GM12878 (cell line): Measurements from ENCODE around the gene PLBD1. TPM values are rescaled to one million over a fixed set of nuclear protein-coding genes. Genes with fewer than 3 reads are reported as not detected.

Experiments
- ATAC-seq: fragments of 200-7000 bp; cut with Tn5 transposase; 3 replicates; pipeline ENCODE4 v1.9.1; 2020; ENCODE audit warnings: mild to moderate bottlenecking, moderate library complexity
- BruUV-seq: library from RNA; stranded (reverse); fragments of 400-500 nt; replicated peaks from 2 replicates; lab custom pipeline; 2021; lab: Mats Ljungman, UMichigan
- CTCF ChIA-PET: fragments of 300-600 bp; sonication (Branson Sonifier 250); formaldehyde crosslinking; extraction: SDS; loops from one replicate; lab custom pipeline; 2021; ENCODE audit warnings: inconsistent platforms; lab: Yijun Ruan, JAX
- POLR2A ChIA-PET: fragments of 350-600 bp; formaldehyde crosslinking; extraction: SDS; loops from one replicate; lab custom pipeline; 2021; ENCODE audit warnings: inconsistent platforms; lab: Charles Lee
- RAD21 ChIA-PET: fragments of 300-600 bp; sonication (Branson Sonifier 250); formaldehyde crosslinking; loops from one replicate; lab custom pipeline; 2023; ENCODE audit warnings: antibody characterized with exemption; ENCODE audit not compliant: unreplicated experiment; lab: Charles Lee
- SMC1A ChIA-PET: fragments of 300-600 bp; sonication (Branson Sonifier 250); formaldehyde crosslinking; loops from one replicate; lab custom pipeline; 2023; ENCODE audit not compliant: unreplicated experiment, uncharacterized antibody; lab: Charles Lee
- DNase-seq: peaks from one replicate; pipeline ENCODE4 v3.0.0-alpha.2; 2011; ENCODE audit warnings: low read depth, low spot score
- FAIRE-seq: peaks from 3 replicates; lab custom pipeline; 2011; peaks lifted over from hg19 to GRCh38; lab: Jason Lieb, UNC
- H2AFZ ChIP-seq: 2 replicates; pipeline ENCODE4 v1.6.0; 2011; ENCODE audit warnings: low read depth, low read length, control low read depth; ENCODE audit not compliant: control insufficient read depth
- H3K27ac ChIP-seq: 2 replicates; pipeline ENCODE4 v1.5.1; 2011; ENCODE audit warnings: control low read depth; ENCODE audit not compliant: control insufficient read depth, insufficient read depth
- H3K27me3 ChIP-seq, 2 experiments: replicated peaks in 1 of 2; 2 replicates each; pipeline versions ENCODE4 v1.6.0 to v1.6.1; 2011; ENCODE audit warnings: low read length in 1 of 2; ENCODE audit not compliant: control insufficient read depth in 2 of 2, insufficient read depth in 2 of 2
- H3K36me3 ChIP-seq, 2 experiments: 2 replicates each; pipeline ENCODE4 v1.5.1; 2011; ENCODE audit warnings: low read length in 1 of 2; ENCODE audit not compliant: control insufficient read depth in 2 of 2, insufficient read depth in 2 of 2
- H3K4me1 ChIP-seq: 2 replicates; pipeline ENCODE4 v1.6.1; 2011; ENCODE audit warnings: mild to moderate bottlenecking, low read length, moderate library complexity, mixed read lengths; ENCODE audit not compliant: control insufficient read depth, insufficient read depth
- H3K4me2 ChIP-seq: 2 replicates; pipeline ENCODE4 v1.6.0; 2011; ENCODE audit warnings: control low read depth; ENCODE audit not compliant: control insufficient read depth, insufficient read depth
- H3K4me3 ChIP-seq: fragments of 200-600 bp; sonication (generic); 2 replicates; pipeline ENCODE4 v1.5.1; 2016
- H3K79me2 ChIP-seq: 2 replicates; pipeline ENCODE4 v1.6.0; 2011; ENCODE audit warnings: low read length; ENCODE audit not compliant: control insufficient read depth, insufficient read depth
- H3K9ac ChIP-seq: 2 replicates; pipeline ENCODE4 v1.8.0; 2011; ENCODE audit warnings: low read length, control low read depth, mixed read lengths; ENCODE audit not compliant: control insufficient read depth, insufficient read depth
- H3K9me3 ChIP-seq: replicated peaks from 3 replicates; pipeline ENCODE4 v1.5.1; 2011; ENCODE audit warnings: mild to moderate bottlenecking, low read length; ENCODE audit not compliant: control insufficient read depth, insufficient read depth
- H4K20me1 ChIP-seq: 2 replicates; pipeline ENCODE4 v1.6.0; 2011; ENCODE audit not compliant: control insufficient read depth, insufficient read depth
- BCLAF1 ChIP-seq: fragments of 450-650 bp; IDR thresholded peaks from 2 replicates; pipeline ENCODE4 v1.6.1; 2017; ENCODE audit warnings: antibody characterized with exemption, mild to moderate bottlenecking, moderate library complexity
- CBX3 ChIP-seq: fragments of 200-600 bp; sonication (generic); IDR thresholded peaks from 2 replicates; pipeline ENCODE4 v1.6.1; 2016; ENCODE audit warnings: low read depth, borderline replicate concordance
- EZH2 ChIP-seq: IDR thresholded peaks from 2 replicates; pipeline ENCODE4 v1.6.1; 2012; ENCODE audit warnings: low read depth, mild to moderate bottlenecking, control low read depth, inconsistent platforms, low read length, borderline replicate concordance; ENCODE audit not compliant: control insufficient read depth
- JUNB ChIP-seq: IDR thresholded peaks from 2 replicates; pipeline ENCODE4 v1.6.1; 2016; ENCODE audit warnings: antibody characterized with exemption, mild to moderate bottlenecking
- KDM1A ChIP-seq: fragments of 200-600 bp; sonication (generic); IDR thresholded peaks from 2 replicates; pipeline ENCODE4 v1.6.1; 2016; ENCODE audit warnings: borderline replicate concordance
- NFXL1 ChIP-seq: fragments of 450-650 bp; IDR thresholded peaks from 2 replicates; pipeline ENCODE4 v1.6.1; 2017; ENCODE audit warnings: antibody characterized with exemption, mild to moderate bottlenecking, borderline replicate concordance
- NKRF ChIP-seq: fragments of 450-650 bp; conservative IDR thresholded peaks from 2 replicates; pipeline ENCODE4 v1.6.1; 2017; ENCODE audit warnings: mild to moderate bottlenecking, moderate library complexity
- TARDBP ChIP-seq: IDR thresholded peaks from 2 replicates; pipeline ENCODE4 v1.6.1; 2016; ENCODE audit warnings: borderline replicate concordance
- ZSCAN29 ChIP-seq: fragments of 450-650 bp; IDR thresholded peaks from 2 replicates; pipeline ENCODE4 v1.6.1; 2017; ENCODE audit warnings: mild to moderate bottlenecking, moderate library complexity
- WGBS: methylation state at CpG from one replicate; pipeline ENCODE4 v1.1.6; 2016; ENCODE audit warnings: low lambda C conversion rate; ENCODE audit not compliant: insufficient replicate concordance, insufficient coverage; ENCODE audit errors: missing lambda C conversion rate; 5-methylcytosine and 5-hydroxymethylcytosine counted together
- in situ Hi-C: fragments of 300-500 bp; cut with MboI; formaldehyde crosslinking; loops from 9 replicates; pipeline ENCODE4 v1.14.3; 2018; ENCODE audit warnings: mixed read lengths
- intact Hi-C: fragments of 100-400 bp; cut with micrococcal nuclease; formaldehyde crosslinking; loops from one replicate; pipeline ENCODE4 v1.14.2; 2022; ENCODE audit not compliant: unreplicated experiment
- polyA plus RNA-seq, 11 experiments: library from polyadenylated mRNA; depleted of rRNA in 4 of 11; unstranded in 6 of 11; stranded (reverse) in 5 of 11; fragments of >200 nt; fragmentation: Nextera tagmentation in 4 of 11; fragmentation: Illumina TruSeq in 1 of 11; extraction: Ambion mirVana in 4 of 11; extraction: Trizol in 1 of 11; gene quantifications; 1 replicate in 1 of 11; 2 replicates in 10 of 11; pipeline versions ENCODE4 v1.2.1 to v1.2.3, GENCODE V29; 2011 to 2016; ENCODE audit warnings: inconsistent platforms in 2 of 11, missing spikeins in 2 of 11, low read depth in 1 of 11
- total RNA-seq, 4 experiments: library from RNA; depleted of rRNA in 3 of 4; stranded (reverse); fragments of >200 nt in 3 of 4; fragmentation: Illumina TruSeq in 1 of 4; extraction: Trizol in 1 of 4; gene quantifications; 2 replicates each; pipeline versions ENCODE4 v1.2.1 to v1.2.3, GENCODE V29; 2013 to 2021
- TF ChIP-seq, protein P1 (sequence below): IDR thresholded peaks from 2 replicates; pipeline ENCODE4 v1.6.1; 2012; ENCODE audit warnings: low read depth, low read length, improper control_type of control experiment
- TF ChIP-seq, protein P2 (sequence below): fragments of 450-650 bp; IDR thresholded peaks from 2 replicates; pipeline ENCODE4 v1.6.1; 2017; ENCODE audit warnings: low read depth, mild to moderate bottlenecking, moderate library complexity

Gene PLBD1
- total and polyA plus RNA-seq, 10 of the 15 experiments (the other 5 are each of a cell fraction or from before 2014, with no cell fraction given) = 0.19 to 0.54 (median 0.27) TPM; not detected in 1

DNA sequence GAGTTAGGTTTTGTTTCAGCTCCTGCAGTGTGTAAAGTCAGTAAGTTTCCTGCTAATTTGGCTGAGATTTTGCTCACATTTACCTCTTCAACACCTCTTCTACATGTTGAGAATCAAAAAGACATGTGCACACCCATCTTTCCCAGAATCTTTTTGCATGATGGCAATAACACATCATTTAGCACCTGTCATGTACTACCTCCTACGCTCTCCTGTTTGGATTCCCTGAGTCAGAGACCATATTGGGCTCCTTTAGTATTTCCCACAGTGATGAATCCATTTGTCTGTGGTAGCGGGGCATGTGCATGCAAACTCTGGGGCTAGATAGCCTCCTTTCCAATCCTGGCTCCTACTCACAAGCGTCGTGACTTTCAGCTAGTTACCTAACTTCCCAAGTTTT is 20.1 kb downstream of the PLBD1 start:
- Histone ChIP-seq H2AFZ (no peak overlapping the region), H3K79me2 (no peaks in the 10 kb centered on the region), H3K27ac (no peak overlapping the region), H4K20me1 (no peaks in the 10 kb centered on the region), H3K9me3 (peaks cover 2% of the 10 kb centered on the region; the same call in 2 of the 3 replicates), H3K27me3 (no peaks in the 10 kb centered on the region), H3K4me1 (no peaks in the 10 kb centered on the region), H3K4me2 (no peak overlapping the region), H3K4me3 (no peak overlapping the region), H3K9ac (no peak overlapping the region), H3K36me3 (no peaks in the 10 kb centered on the region)
- DNase-seq = no peak
- no peak for ATAC-seq
- intact Hi-C loops (no loop called here), in situ Hi-C loops (no loop called here)
- no peak for TF ChIP-seq NKRF
- TF ChIP-seq TARDBP = no peak
- TF ChIP-seq, protein P1, sequence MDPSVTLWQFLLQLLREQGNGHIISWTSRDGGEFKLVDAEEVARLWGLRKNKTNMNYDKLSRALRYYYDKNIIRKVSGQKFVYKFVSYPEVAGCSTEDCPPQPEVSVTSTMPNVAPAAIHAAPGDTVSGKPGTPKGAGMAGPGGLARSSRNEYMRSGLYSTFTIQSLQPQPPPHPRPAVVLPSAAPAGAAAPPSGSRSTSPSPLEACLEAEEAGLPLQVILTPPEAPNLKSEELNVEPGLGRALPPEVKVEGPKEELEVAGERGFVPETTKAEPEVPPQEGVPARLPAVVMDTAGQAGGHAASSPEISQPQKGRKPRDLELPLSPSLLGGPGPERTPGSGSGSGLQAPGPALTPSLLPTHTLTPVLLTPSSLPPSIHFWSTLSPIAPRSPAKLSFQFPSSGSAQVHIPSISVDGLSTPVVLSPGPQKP = no peak
- no peak for TF ChIP-seq ZSCAN29
- no peak for TF ChIP-seq EZH2
- TF ChIP-seq, protein P2, sequence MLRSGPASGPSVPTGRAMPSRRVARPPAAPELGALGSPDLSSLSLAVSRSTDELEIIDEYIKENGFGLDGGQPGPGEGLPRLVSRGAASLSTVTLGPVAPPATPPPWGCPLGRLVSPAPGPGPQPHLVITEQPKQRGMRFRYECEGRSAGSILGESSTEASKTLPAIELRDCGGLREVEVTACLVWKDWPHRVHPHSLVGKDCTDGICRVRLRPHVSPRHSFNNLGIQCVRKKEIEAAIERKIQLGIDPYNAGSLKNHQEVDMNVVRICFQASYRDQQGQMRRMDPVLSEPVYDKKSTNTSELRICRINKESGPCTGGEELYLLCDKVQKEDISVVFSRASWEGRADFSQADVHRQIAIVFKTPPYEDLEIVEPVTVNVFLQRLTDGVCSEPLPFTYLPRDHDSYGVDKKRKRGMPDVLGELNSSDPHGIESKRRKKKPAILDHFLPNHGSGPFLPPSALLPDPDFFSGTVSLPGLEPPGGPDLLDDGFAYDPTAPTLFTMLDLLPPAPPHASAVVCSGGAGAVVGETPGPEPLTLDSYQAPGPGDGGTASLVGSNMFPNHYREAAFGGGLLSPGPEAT = no peak
- no peak for TF ChIP-seq KDM1A
- TF ChIP-seq JUNB = no peak
- TF ChIP-seq NFXL1 = no peak
- TF ChIP-seq CBX3 = no peak
- no peak for TF ChIP-seq BCLAF1
- FAIRE-seq = no peak
- CTCF ChIA-PET = no interaction called here
- SMC1A ChIA-PET = no interaction called here
- 52% methylated on average over 4 of the region's 4 CpGs for WGBS
- POLR2A ChIA-PET = no interaction called here
- BruUV-seq = no TSS peak
- RAD21 ChIA-PET = no interaction called here
